T47D (cell line): ENCODE data around the gene IRS4.

ENCODE experiments used
- DNase-seq, 2 experiments: peaks; one replicate each; pipeline versions ENCODE4 v3.0.0 to v3.0.0-alpha.2; 2011 to 2012; ENCODE audit warnings: low read depth in 1 of 2, low spot score in 1 of 2
- JUND ChIP-seq: IDR thresholded peaks from 2 replicates; pipeline ENCODE4 v1.6.1; 2012; ENCODE audit warnings: low read depth
- in situ Hi-C: cut with HindIII; loops from 2 replicates; pipeline ENCODE4 v1.10.0; 2016; ENCODE audit warnings: low sequenced_read_pairs, low pct_unique_long_range_greater_than_20kb

Gene IRS4

GRCh38 chrX:108712886-108713285 lies 23.5 kb downstream of the IRS4 start:
- in situ Hi-C loops: no loop called here
- DNase-seq: no peak
- TF ChIP-seq JUND: no peak

GRCh38 chrX:108704839-108705238 lies 31.5 kb downstream of the IRS4 start:
- DNase-seq: peak in 1 of 2 experiments; percentile 77
- TF ChIP-seq JUND: no peak
- in situ Hi-C loops: no loop called here

- no peak for DNase-seq
- in situ Hi-C loops: no loop called here
- TF ChIP-seq JUND: no peak
Measured at GRCh38 chrX:108702530-108702929, 33.8 kb downstream of the IRS4 start.

- in situ Hi-C loops: no loop called here
- TF ChIP-seq JUND: no peak
- DNase-seq: no peak
Measured at GRCh38 chrX:108701633-108702032, 34.7 kb downstream of the IRS4 start.

- DNase-seq: peak in 1 of 2 experiments; percentile 58
- TF ChIP-seq JUND: no peak
- in situ Hi-C loops: no loop called here
Measured at GRCh38 chrX:108699368-108699767, 37.0 kb downstream of the IRS4 start.

GRCh38 chrX:108696690-108697089 lies 39.7 kb downstream of the IRS4 start:
- in situ Hi-C loops: no loop called here
- TF ChIP-seq JUND: no peak
- DNase-seq: no peak
